Right renal cortex interstitium (tissue), 3 donors: ENCODE measurements around the gene RNU6-1. TPM values are rescaled to one million over a fixed set of nuclear protein-coding genes. Genes with fewer than 3 reads are reported as not detected.

Experiments used
- DNase-seq, 3 donors: peaks; one replicate each; pipeline ENCODE4 v3.0.0-alpha.2; 2013; ENCODE audit warnings: low read depth in 3 of 3, low spot score in 2 of 3
- polyA plus RNA-seq, 3 donors: library from polyadenylated mRNA; unstranded; fragments of 120-200 nt; gene quantifications; one replicate each; pipeline ENCODE4 v1.2.1, GENCODE V29; 2013; ENCODE audit not compliant: insufficient read length in 3 of 3

Gene RNU6-1
- polyA plus RNA-seq, 3 donors, result not detected

DNA sequence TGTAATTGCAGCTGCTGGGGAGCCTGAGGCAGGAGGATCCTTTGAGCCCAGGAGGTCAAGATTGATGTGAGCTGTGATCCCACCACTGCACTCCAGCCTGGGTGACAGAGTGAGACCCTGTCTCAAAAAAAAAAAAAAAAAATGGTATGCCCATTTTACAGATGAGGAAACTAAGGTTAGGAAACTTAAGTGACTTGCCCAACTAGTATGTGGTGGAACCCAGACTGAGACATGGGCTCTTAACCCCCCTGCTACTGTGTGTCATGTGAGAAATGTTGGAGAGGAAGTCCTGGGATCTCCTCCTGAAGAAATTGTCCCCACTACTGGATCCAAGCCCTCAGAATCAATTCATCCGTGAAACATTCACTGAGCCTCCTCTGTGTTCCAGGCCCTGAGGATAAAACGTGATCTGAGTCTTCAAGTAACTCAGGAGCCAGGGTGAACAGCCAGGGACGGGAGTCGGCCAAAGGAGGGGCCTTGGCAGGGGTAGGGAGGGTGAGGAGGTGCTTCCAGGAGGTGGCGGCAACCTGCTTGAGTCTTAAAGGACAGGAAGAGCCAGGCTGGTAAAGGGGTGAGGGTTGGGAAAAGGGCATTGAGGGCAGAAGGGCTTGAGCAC lies 19.6 kb upstream of the RNU6-1 start:
- no peak for DNase-seq

- DNase-seq, result no peak
Measured at GRCh38 chr15:67857220-67857619, 17.4 kb upstream of the RNU6-1 start.

GRCh38 chr15:67855842-67856241 lies 16.0 kb upstream of the RNU6-1 start:
- no peak for DNase-seq

GRCh38 chr15:67854358-67854757 lies 14.5 kb upstream of the RNU6-1 start:
- no peak for DNase-seq

GRCh38 chr15:67853454-67853853 lies 13.6 kb upstream of the RNU6-1 start:
- DNase-seq, result no peak

GRCh38 chr15:67852418-67852817 lies 12.6 kb upstream of the RNU6-1 start:
- DNase-seq, result no peak

- DNase-seq, result no peak
Measured at GRCh38 chr15:67850994-67851571, 11.2 kb upstream of the RNU6-1 start.

DNA sequence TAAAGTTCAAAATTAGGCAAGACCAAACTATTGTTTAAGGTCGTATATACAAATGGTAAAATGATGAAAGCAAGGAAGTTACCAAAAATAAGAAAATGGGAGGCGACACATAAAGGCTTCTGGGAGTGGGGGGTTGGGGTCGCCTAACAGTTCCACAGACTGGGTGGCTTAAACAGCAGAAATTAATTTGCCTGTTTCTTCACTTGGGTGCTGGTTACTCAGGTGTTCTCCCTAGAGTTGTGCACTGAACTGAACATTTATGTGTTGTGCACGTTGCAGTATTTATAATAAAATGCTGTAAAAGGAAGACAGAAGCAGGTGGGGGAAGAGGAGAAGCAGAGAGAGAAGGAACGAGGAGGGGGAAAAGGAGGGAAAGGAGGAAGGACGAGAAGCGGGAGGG lies 10.5 kb upstream of the RNU6-1 start:
- DNase-seq, result no peak

- no peak for DNase-seq
Measured at GRCh38 chr15:67849538-67849937, 9.7 kb upstream of the RNU6-1 start.

DNA sequence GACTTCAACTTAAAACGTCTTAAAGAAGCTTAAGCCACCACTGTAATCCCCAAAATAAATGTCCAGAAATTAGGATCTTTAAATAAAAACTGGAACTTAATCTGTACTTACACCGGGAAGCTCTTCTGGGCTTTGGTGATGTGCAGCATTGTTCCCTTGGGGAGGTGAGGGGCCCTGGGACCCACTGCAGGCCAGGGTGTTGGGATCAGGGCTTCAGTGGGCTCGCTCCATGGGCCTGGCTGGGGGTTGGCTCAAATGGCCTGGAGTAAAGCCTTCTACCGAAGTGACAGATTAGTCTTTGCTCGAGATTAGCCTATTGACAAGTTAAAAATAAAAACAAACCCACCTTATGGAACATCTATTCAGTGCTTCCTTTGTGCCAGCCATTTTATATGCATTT lies 6.1 kb upstream of the RNU6-1 start:
- no peak for DNase-seq

DNA sequence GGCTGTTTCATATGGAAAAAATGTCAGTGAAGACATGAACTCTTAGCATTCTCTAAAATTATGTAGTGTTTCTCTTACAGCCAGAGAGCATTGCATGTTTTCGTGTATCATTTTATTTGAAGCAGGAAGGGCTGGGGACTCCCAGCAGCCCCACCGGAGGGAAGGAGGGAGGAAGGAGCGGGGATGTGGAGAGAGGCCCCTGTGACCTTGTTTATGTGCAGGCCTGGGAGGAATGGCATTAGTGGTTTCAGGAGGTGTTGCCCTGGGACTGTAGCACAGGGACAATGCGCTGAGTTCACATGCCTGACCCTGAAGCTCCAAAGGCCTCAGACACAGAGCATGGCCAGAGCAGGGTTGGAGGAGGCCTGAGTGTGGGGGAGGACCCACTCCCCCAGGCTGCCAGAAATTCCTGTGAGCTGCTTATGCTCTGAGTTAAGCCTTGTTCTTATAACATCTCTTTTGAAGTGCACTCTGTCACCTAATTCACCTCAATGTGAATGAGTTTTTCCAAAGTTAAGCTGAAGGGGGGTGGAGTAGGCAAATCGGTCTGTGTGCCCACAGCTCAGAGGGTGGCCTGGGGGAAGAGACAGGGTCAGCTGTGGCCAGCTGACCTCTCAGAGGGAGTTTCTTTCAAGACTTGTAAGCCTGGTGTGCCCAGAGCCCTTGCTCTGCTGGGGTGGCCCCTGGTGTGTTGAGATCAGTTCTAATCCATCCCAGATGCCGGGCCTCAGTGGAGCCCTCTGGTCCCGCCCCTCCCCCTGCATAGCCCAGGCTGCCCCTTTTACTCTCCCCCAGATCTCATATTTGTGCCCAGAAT lies 3.9 kb upstream of the RNU6-1 start:
- DNase-seq, result no peak

DNA sequence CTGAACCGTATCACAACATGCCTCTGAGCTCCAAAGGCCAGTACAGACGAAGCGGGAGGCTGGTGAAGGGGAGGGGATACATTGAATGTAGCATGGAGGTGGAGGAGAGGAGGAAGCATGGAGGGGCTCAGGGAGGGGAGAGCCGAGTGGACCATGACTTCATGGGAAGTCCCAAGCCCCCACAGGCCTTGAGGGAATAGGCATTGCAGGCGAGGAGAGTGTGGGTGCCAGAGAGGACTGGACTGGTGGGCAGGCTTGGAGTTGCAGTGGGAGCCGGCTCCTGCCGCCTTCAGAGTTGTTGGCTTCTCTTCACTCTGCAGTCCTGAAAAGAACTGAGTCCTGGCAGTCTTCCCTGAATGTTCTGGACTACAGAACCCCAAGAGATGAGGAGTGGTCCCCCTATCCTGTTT lies 3.3 kb upstream of the RNU6-1 start:
- DNase-seq, result no peak

DNA sequence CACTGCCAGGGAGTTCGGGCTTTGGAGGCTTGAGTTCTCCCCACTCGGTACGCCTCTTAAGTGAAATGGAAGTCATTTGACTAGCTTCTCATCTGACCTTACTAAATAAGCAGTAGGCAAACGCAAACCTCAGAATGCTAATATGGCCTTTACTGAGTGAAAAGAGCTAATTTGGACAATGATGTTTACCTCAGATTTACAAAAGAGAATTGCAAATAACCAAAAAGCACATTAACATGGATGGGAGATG lies 1.6 kb upstream of the RNU6-1 start:
- no peak for DNase-seq

DNA sequence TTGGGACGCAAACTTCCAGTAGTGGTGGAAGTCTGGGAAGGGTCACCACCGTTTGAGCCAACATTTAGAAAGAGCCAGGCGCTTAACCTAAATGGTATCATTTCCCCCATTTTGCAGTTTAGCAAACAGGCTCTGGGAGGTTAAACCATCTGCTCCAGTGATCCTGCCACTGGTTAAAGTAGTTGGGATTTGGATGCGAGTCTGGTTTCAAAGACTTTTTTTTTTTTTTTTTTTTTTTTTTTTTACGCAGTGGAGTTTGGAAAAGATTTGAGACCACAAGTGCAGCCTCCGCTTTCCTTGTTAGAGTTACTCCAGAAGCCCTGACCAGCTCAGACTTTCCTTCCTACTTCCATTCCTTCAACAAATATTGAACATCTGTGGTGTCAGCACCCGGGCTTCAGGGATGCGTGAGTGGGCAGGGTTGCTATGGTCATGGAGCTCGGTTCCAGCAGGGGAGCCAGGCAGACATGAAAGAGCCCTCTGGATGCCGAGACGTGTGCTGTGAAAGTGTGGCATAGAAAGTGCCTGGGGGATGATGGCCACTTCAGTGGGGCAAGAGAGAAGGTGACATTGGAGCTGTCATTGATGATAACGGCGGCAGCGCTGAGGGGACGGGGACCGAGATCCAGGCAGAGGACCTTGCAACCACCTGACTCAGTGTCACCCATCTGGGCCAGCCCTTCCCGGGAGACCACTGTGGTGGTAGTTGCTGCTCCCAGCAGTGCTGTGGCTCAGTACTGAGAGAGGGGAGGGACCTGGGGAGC lies 1.1 kb upstream of the RNU6-1 start:
- no peak for DNase-seq

GRCh38 chr15:67839499-67839928 lies 331 bp downstream of the RNU6-1 start:
- no peak for DNase-seq

- DNase-seq, result no peak
Measured at GRCh38 chr15:67838789-67839332, 984 bp downstream of the RNU6-1 start.

DNA sequence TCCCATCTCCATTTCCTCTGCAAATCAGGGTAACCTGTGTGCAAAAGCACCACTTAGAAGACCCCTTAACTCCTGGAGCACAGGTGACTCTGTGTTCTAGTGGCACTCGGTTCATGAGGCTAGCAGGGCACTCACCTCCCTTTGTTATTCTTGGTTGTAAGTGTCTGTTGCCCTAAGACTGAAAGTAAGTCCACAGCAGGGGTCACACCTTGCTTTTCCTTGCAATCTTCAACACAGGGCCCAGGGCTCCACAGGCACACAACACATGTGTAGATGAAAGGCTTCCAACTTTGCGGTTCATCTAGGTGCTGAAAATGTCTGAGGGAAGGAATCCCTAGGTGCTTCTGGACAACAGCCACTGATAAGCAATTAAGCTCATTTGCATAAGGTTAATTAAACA lies 2.9 kb downstream of the RNU6-1 start:
- no peak for DNase-seq

DNA sequence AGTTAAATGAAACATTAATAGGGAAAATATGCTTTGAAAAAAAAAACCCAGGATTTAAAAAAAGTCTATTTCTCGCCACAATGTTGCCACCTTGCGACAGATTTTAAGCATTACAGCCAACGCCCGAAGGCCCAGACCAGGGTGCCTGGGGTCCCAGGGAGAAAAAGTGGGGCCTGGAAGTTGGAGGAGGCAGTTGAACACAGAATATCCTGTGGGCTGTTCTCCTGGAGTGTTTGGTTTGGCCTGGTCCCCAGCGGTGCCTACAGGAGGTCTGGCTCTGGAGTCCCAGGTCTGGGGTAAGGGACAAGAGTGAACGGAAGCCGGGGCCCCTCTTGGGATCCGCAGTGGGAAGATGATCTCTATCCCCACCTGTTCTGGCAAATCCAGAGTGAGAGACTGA lies 3.4 kb downstream of the RNU6-1 start:
- no peak for DNase-seq

- no peak for DNase-seq
Measured at GRCh38 chr15:67836134-67836455, 3.8 kb downstream of the RNU6-1 start.

DNA sequence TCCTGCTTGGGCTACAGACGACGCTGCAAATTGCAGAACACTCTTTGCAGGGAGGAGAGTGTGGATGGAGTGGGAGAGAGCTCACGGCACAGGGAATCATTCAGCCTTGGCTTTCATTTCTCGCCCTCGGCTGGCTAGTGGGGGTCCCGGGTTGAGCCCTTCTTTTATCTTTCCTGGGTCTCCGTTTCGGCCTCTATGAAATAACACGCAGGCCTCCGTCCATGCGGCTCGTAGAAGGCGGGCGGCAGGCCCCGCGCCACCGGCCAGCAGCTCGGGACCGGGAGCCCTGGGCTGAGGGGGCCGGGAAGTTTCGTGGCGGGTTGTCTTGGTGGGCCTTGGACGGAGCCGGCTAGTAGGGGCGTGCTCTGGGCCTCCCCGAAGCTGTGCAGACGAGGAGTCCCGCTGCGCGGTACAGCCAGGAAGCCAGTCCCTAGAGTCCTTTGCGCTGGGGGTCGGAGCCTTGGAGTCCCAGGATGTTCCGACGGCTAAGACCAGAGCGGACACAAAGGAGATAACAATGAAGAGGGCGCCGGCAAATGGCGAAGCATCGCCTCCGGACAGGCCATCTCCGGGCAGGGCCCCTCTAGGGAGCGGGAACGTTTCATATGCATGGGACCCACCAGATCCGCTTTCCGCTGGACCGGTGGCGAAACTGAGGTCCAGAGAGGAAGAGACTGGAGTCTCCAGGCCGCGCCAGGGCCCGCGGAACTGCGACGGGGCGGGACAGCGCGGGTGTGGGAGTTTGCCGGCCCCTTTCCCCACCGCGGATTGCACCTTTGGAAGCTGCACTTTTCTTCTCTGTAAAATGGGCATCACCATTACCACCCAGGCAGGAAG lies 4.3 kb downstream of the RNU6-1 start:
- DNase-seq, result no peak
